B cell (primary cell): ENCODE data around the gene USP27X. TPM values are rescaled to one million over a fixed set of nuclear protein-coding genes. Genes with fewer than 3 reads are reported as not detected.

Experiments
- ATAC-seq: fragments of 200-7000 bp; cut with Tn5 transposase; one replicate; pipeline ENCODE4 v1.10.0; 2021; ENCODE audit warnings: low read depth, mild to moderate bottlenecking, moderate number of reproducible peaks, moderate library complexity
- CTCF ChIA-PET: fragments of 350-600 bp; sonication (Branson Sonifier 250); formaldehyde crosslinking; loops from one replicate; lab custom pipeline; 2021; ENCODE audit warnings: antibody characterized with exemption, inconsistent platforms; lab: Charles Lee
- POLR2A ChIA-PET: fragments of 350-600 bp; sonication (Branson Sonifier 250); formaldehyde crosslinking; loops from one replicate; lab custom pipeline; 2021; ENCODE audit warnings: antibody characterized with exemption; lab: Charles Lee
- DNase-seq: peaks from one replicate; pipeline ENCODE4 v3.0.0; 2013
- H2AFZ ChIP-seq: 2 replicates; pipeline ENCODE4 v1.6.1; 2012; ENCODE audit warnings: mild to moderate bottlenecking, low read depth, low read length; ENCODE audit not compliant: insufficient read depth, poor library complexity, severe bottlenecking
- H3K27ac ChIP-seq, 2 donors: 1 replicate in 1 of 2; 2 replicates in 1 of 2; pipeline ENCODE4 v1.5.1; 2012 to 2013; ENCODE audit warnings: low read length in 2 of 2, mild to moderate bottlenecking in 2 of 2, moderate library complexity in 1 of 2
- H3K27me3 ChIP-seq, 4 experiments: fragments of 200-600 bp in 1 of 4; sonication (generic) in 1 of 4; replicated peaks in 1 of 4; 1 replicate in 2 of 4; 2 replicates in 2 of 4; pipeline versions ENCODE4 v1.6.1 to v1.7.0; 2013 to 2016; ENCODE audit warnings: low read length in 3 of 4, mild to moderate bottlenecking in 2 of 4, mixed read lengths in 1 of 4, moderate library complexity in 1 of 4; ENCODE audit not compliant: insufficient read depth in 4 of 4, control insufficient read depth in 3 of 4; ENCODE audit errors: control extremely low read depth in 1 of 4
- H3K36me3 ChIP-seq, 2 experiments: replicated peaks in 1 of 2; 1 replicate in 1 of 2; 2 replicates in 1 of 2; pipeline versions ENCODE4 v1.6.1 to v1.7.1; 2013; ENCODE audit warnings: low read length in 1 of 2; ENCODE audit not compliant: insufficient read depth in 2 of 2, control insufficient read depth in 1 of 2; ENCODE audit errors: control extremely low read depth in 1 of 2, extremely low read depth in 1 of 2
- H3K4me1 ChIP-seq, 2 donors: fragments of 200-600 bp in 1 of 2; sonication (generic) in 1 of 2; 1 replicate in 1 of 2; 2 replicates in 1 of 2; pipeline versions ENCODE4 v1.5.1 to v1.6.1; 2013 to 2017; ENCODE audit warnings: low read length in 2 of 2; ENCODE audit not compliant: control insufficient read depth in 2 of 2, insufficient read depth in 2 of 2
- H3K4me2 ChIP-seq: replicated peaks from 2 replicates; pipeline ENCODE3; 2012; ENCODE audit warnings: mild to moderate bottlenecking, low read depth, low read length; ENCODE audit not compliant: poor library complexity, severe bottlenecking
- H3K4me3 ChIP-seq, 5 experiments: fragments of 200-600 bp in 1 of 5; sonication (generic) in 1 of 5; 1 replicate in 3 of 5; 2 replicates in 2 of 5; pipeline versions ENCODE4 v1.5.1 to v1.7.0; 2011 to 2016; ENCODE audit warnings: low read length in 4 of 5, mild to moderate bottlenecking in 4 of 5, low read depth in 2 of 5, control low read depth in 1 of 5, moderate library complexity in 1 of 5; ENCODE audit not compliant: insufficient read depth in 1 of 5; ENCODE audit errors: control extremely low read depth in 1 of 5, extremely low read depth in 1 of 5
- H3K79me2 ChIP-seq: fragments of 200-600 bp; sonication (generic); one replicate; pipeline ENCODE4 v1.6.0; 2016; ENCODE audit warnings: low read length; ENCODE audit not compliant: control insufficient read depth, insufficient read depth
- H3K9ac ChIP-seq: fragments of 200-600 bp; sonication (generic); 2 replicates; pipeline ENCODE4 v1.6.1; 2017; ENCODE audit warnings: mild to moderate bottlenecking, low read length, moderate library complexity
- H3K9me3 ChIP-seq, 3 donors: one replicate each; pipeline versions ENCODE4 v1.6.1 to v1.7.1; 2013; ENCODE audit warnings: low read length in 2 of 3; ENCODE audit not compliant: control insufficient read depth in 2 of 3, insufficient read depth in 1 of 3; ENCODE audit errors: control extremely low read depth in 1 of 3
- H4K20me1 ChIP-seq: 2 replicates; pipeline ENCODE4 v1.6.0; 2012; ENCODE audit warnings: mild to moderate bottlenecking, low read length; ENCODE audit not compliant: insufficient read depth, control insufficient read depth, poor library complexity, severe bottlenecking
- H3K27ac Mint-ChIP-seq: one replicate; pipeline ENCODE4 v1.8.0; 2021; ENCODE audit warnings: mixed read lengths
- H3K27me3 Mint-ChIP-seq: one replicate; pipeline ENCODE4 v1.8.0; 2021; ENCODE audit warnings: mixed read lengths
- H3K4me1 Mint-ChIP-seq: one replicate; pipeline ENCODE4 v1.8.0; 2021; ENCODE audit warnings: mixed read lengths
- H3K4me3 Mint-ChIP-seq: one replicate; pipeline ENCODE4 v1.8.0; 2021; ENCODE audit warnings: mixed read lengths
- H3K9me3 Mint-ChIP-seq: one replicate; pipeline ENCODE4 v1.8.0; 2022; ENCODE audit warnings: mixed read lengths; ENCODE audit not compliant: insufficient read depth
- CTCF ChIP-seq: fragments of 200-600 bp; IDR thresholded peaks from one replicate; pipeline ENCODE4 v1.8.0; 2022; ENCODE audit warnings: antibody characterized with exemption, mild to moderate bottlenecking
- EZH2 ChIP-seq: IDR thresholded peaks from 2 replicates; pipeline ENCODE4 v1.6.1; 2012; ENCODE audit warnings: borderline replicate concordance, low read depth, mild to moderate bottlenecking, moderate library complexity, low read length; ENCODE audit not compliant: insufficient read depth, poor library complexity, severe bottlenecking
- WGBS: methylation state at CpG from one replicate; pipeline ENCODE4 v1.1.5; 2013; ENCODE audit warnings: missing lambda C conversion rate; ENCODE audit not compliant: insufficient coverage; 5-methylcytosine and 5-hydroxymethylcytosine counted together
- intact Hi-C: fragments of 100-400 bp; cut with micrococcal nuclease; formaldehyde crosslinking; loops from one replicate; pipeline ENCODE4 v1.10.0; 2022
- polyA plus RNA-seq: library from polyadenylated mRNA; depleted of rRNA; stranded (reverse); fragments of >200 nt; gene quantifications from 2 replicates; pipeline ENCODE4 v1.2.3, GENCODE V29; 2012
- total RNA-seq, 2 donors: library from RNA; stranded (reverse); fragments of 120-200 nt in 1 of 2; gene quantifications; 1 replicate in 1 of 2; 2 replicates in 1 of 2; pipeline versions ENCODE4 v1.2.3 to v1.2.4, GENCODE V29; 2013 to 2022

USP27X gene
- total and polyA plus RNA-seq, 2 donors (not counting 1 experiment from before 2014, with no cell fraction given): 1.6 to 6.1 TPM

GRCh38 chrX:49876750-49877149 is 2.5 kb upstream of the USP27X start:
- ChIA-PET POLR2A (no interaction called here), CTCF (interaction anchor here (0.6 to 1.5 kb wide), 4 partner anchors 8 to 684 kb away, joined by 3 to 6 read pairs (median 3); partner anchors contain the start of gene CLCN5)
- Mint-ChIP-seq H3K27ac (peak overlapping the region; percentile 71), H3K27me3 (no peaks in the 10 kb centered on the region), H3K9me3 (no peaks in the 10 kb centered on the region), H3K4me3 (peak overlapping the region; percentile 16), H3K4me1 (peaks cover 23% of the 10 kb centered on the region)
- peak overlapping the region in 1 of 2 donors; percentile 65 for H3K27ac ChIP-seq
- no peak overlapping the region for H3K4me3 ChIP-seq
- peaks cover 10 to 26% of the 10 kb centered on the region in 2 donors for H3K4me1 ChIP-seq
- H3K36me3 ChIP-seq: no peaks in the 10 kb centered on the region
- TF ChIP-seq CTCF (peak; percentile 64), EZH2 (no peak)
- no CpG with 5 or more reads among the region's 3 CpGs for WGBS
- H3K79me2 ChIP-seq: no peaks in the 10 kb centered on the region
- no peaks in the 10 kb centered on the region for H3K9me3 ChIP-seq
- peak; percentile 55 for DNase-seq
- no peak overlapping the region for H2AFZ ChIP-seq
- H3K27me3 ChIP-seq: no peaks in the 10 kb centered on the region
- no peak overlapping the region for H3K9ac ChIP-seq
- intact Hi-C loops: loop anchor here (5.0 kb wide), 1 partner anchor 114 kb away; no protein-coding TSS in a partner anchor
- ATAC-seq: no peak
- no peaks in the 10 kb centered on the region for H4K20me1 ChIP-seq
- H3K4me2 ChIP-seq: no peak overlapping the region

GRCh38 chrX:49877397-49878101 is 1.7 kb upstream of the USP27X start:
- no peaks in the 10 kb centered on the region for H3K79me2 ChIP-seq
- H3K4me2 ChIP-seq: no peak overlapping the region
- H3K4me1 ChIP-seq: peaks cover 10 to 26% of the 10 kb centered on the region in 2 donors
- H3K4me3 ChIP-seq: no peak overlapping the region
- DNase-seq: peak; percentile 14
- intact Hi-C loops: loop anchor here (5.0 kb wide), 1 partner anchor 115 kb away; no protein-coding TSS in a partner anchor
- H3K27me3 ChIP-seq: no peaks in the 10 kb centered on the region
- peak overlapping the region in 1 of 2 donors; percentile 65 for H3K27ac ChIP-seq
- H3K9ac ChIP-seq: no peak overlapping the region
- POLR2A ChIA-PET: no interaction called here
- no peaks in the 10 kb centered on the region for H3K36me3 ChIP-seq
- no peak for ATAC-seq
- no peaks in the 10 kb centered on the region for H3K9me3 Mint-ChIP-seq
- H3K27ac Mint-ChIP-seq: peak overlapping the region; percentile 65
- CTCF ChIA-PET: interaction anchor here (1.4 to 1.9 kb wide), 3 partner anchors 42 to 685 kb away, joined by 3 to 6 read pairs (median 6); partner anchors contain the start of gene CLCN5
- H3K27me3 Mint-ChIP-seq: no peaks in the 10 kb centered on the region
- H4K20me1 ChIP-seq: no peaks in the 10 kb centered on the region
- H3K4me3 Mint-ChIP-seq: no peak overlapping the region
- 81% methylated on average over 3 of the region's 5 CpGs for WGBS
- H3K9me3 ChIP-seq: no peaks in the 10 kb centered on the region
- H2AFZ ChIP-seq: peak overlapping the region; percentile 75
- peaks cover 24% of the 10 kb centered on the region for H3K4me1 Mint-ChIP-seq
- TF ChIP-seq EZH2: no peak
- no peak for TF ChIP-seq CTCF
